ENCODE measurements around the gene CLCA1. TPM values are rescaled to one million over a fixed set of nuclear protein-coding genes. Genes with fewer than 3 reads are reported as not detected.

The CLCA1 gene
- total and polyA plus RNA-seq, 9 donors: 0.07 to 1.5 (median 0.43) TPM; not detected in 6

- 33 to 40% (median 34%) methylated on average over 2 of the region's 2 CpGs for WGBS, 3 donors
- Histone ChIP-seq H3K36me3 (no peaks in the 10 kb centered on the region), H3K27me3 (no peaks in the 10 kb centered on the region), H3K27ac (no peak overlapping the region), H3K9me3 (no peaks in the 10 kb centered on the region), H3K4me1 (ENCODE audit: insufficient read depth) (no peaks in the 10 kb centered on the region), H3K4me3 (no peak overlapping the region)
- TF ChIP-seq CTCF (IDR thresholded peaks at IDR 0.05): no peak
- no peak for TF ChIP-seq EP300 (IDR thresholded peaks at IDR 0.05)
- no peak for TF ChIP-seq POLR2A (IDR thresholded peaks at IDR 0.05)
- intact Hi-C loops (cut with DNase I): no loop called here
- DNase-seq: no peak
These were observed 46.9 kb downstream of the CLCA1 start for GRCh38 chr1:86515597-86515996.

GRCh38 chr1:86516335-86516734 lies 47.6 kb downstream of the CLCA1 start:
- intact Hi-C loops (cut with DNase I): no loop called here
- no peak for DNase-seq
- no peak overlapping the region for H3K4me3 ChIP-seq
- H3K4me1 ChIP-seq (ENCODE audit: insufficient read depth): no peaks in the 10 kb centered on the region
- no peaks in the 10 kb centered on the region for H3K36me3 ChIP-seq
- H3K9me3 ChIP-seq: no peaks in the 10 kb centered on the region
- no peak for TF ChIP-seq POLR2A (IDR thresholded peaks at IDR 0.05)
- no peak for TF ChIP-seq CTCF (IDR thresholded peaks at IDR 0.05)
- no peak for TF ChIP-seq EP300 (IDR thresholded peaks at IDR 0.05)
- no peaks in the 10 kb centered on the region for H3K27me3 ChIP-seq
- 92 to 97% (median 93%) methylated on average over 1 of the region's 1 CpG for WGBS, 3 donors
- no peak overlapping the region for H3K27ac ChIP-seq

GRCh38 chr1:86517336-86517735 lies 48.6 kb downstream of the CLCA1 start:
- H3K4me1 ChIP-seq (ENCODE audit: insufficient read depth): no peaks in the 10 kb centered on the region
- no peak for DNase-seq
- intact Hi-C loops (cut with DNase I): no loop called here
- no peak overlapping the region for H3K4me3 ChIP-seq
- no peaks in the 10 kb centered on the region for H3K27me3 ChIP-seq
- no peaks in the 10 kb centered on the region for H3K9me3 ChIP-seq
- H3K36me3 ChIP-seq: no peaks in the 10 kb centered on the region
- TF ChIP-seq EP300 (IDR thresholded peaks at IDR 0.05) (no peak), POLR2A (IDR thresholded peaks at IDR 0.05) (no peak), CTCF (IDR thresholded peaks at IDR 0.05) (no peak)
- WGBS, 3 donors: 61 to 82% (median 67%) methylated on average over 1 of the region's 1 CpG
- H3K27ac ChIP-seq: no peak overlapping the region

GRCh38 chr1:86520789-86521521 lies 52.2 kb downstream of the CLCA1 start:
- Histone ChIP-seq H3K4me3 (no peak overlapping the region), H3K4me1 (ENCODE audit: insufficient read depth) (no peaks in the 10 kb centered on the region), H3K36me3 (no peaks in the 10 kb centered on the region), H3K27me3 (no peaks in the 10 kb centered on the region), H3K27ac (no peak overlapping the region), H3K9me3 (no peaks in the 10 kb centered on the region)
- DNase-seq: no peak
- TF ChIP-seq EP300 (IDR thresholded peaks at IDR 0.05): no peak
- TF ChIP-seq CTCF (IDR thresholded peaks at IDR 0.05): no peak
- TF ChIP-seq POLR2A (IDR thresholded peaks at IDR 0.05): no peak
- intact Hi-C loops (cut with DNase I): no loop called here
- WGBS, 3 donors: 73 to 80% (median 76%) methylated on average over 4 of the region's 4 CpGs

Measured in ovary (tissue), 9 donors.